GM19467 (cell line): Measurements from ENCODE around the gene UQCC3.
"Not testable (repeated sequence)": the region's sequence is repeated elsewhere in the genome, so short reads cannot be mapped to it uniquely, and the experiment has no call there.

Experiments used
- ATAC-seq: cut with Tn5 transposase; IDR thresholded peaks from one replicate; pipeline ENCODE4 v1.9.1; 2021; ENCODE audit warnings: mild to moderate bottlenecking, moderate library complexity; ENCODE audit not compliant: unreplicated experiment

UQCC3 gene

GRCh38 chr11:62694455-62695167 is 23.1 kb downstream of the UQCC3 start:
- ATAC-seq: no peak

- no peak for ATAC-seq
Observed at GRCh38 chr11:62702246-62702645, 30.8 kb downstream of the UQCC3 start.

DNA sequence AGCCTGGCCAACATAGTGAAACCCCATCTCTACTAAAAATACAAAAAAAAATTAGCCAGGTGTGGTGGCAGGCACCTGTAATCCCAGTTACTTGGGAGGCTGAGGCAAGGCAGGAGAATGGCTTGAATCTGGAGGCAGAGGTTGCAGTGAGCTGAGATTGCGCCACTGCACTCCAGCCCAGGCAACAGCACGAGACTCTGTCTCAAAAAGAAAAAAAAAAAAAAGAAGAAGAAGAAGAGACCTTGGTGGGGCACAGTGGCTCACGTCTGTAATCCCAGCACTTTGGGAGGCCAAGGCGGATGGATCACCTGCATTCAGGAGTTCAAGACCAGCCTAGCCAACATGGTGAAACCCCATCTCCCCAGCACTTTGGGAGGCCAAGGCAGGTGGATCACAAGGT is 32.4 kb downstream of the UQCC3 start:
- ATAC-seq: not testable (repeated sequence)

- ATAC-seq: no peak
Observed at GRCh38 chr11:62705413-62705812, 33.9 kb downstream of the UQCC3 start.

DNA sequence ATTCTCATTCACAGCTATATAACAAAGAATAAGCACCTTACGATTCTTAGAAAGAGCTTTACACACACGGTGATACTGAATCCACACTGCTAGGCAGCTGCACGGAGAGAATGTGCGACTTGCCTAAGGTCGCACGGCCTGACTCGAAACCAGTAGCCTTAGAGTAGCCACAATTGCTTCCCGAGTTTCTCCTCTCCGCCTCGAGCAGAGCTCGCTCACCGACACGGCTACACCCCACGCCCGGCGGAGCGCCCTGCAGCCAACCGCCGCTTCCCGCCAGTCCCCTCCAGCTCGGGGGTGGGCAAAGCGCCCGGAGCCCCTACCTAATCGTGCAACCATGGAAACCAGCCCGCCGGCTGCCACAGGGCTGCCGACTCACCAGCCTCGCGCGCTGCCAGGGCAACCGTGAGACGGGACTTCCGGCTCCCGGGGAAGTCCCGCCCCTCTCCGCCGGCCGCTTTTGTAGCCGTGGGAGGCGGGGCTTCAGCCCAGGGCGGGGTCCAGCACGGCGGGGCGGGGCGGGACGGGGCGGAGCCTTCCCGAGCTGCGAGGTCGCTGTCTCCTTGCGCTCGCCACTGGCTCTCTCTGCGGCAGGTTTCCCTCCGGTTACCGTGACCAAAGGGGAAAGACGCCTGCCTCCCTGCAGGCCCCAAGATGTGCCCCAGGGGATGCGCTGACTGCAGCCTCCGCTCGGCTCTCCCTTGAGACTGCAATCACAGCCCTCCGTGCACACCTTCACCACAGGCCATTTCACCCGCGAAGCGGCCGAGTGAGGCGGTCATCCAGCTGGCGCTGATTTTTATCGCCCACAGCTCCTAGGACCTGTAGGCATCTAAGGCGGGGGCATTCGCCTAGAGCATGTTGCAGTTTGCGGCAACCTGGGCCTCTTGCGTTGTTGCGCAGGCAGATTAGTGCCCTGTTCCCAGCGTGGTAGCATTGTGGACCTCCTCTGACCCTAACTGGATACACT is 34.7 kb downstream of the UQCC3 start:
- peak; percentile 48 for ATAC-seq

- ATAC-seq: no peak
Observed at GRCh38 chr11:62706850-62707247, 35.4 kb downstream of the UQCC3 start.

- no peak for ATAC-seq
Observed at GRCh38 chr11:62707277-62707861, 35.9 kb downstream of the UQCC3 start, which contains the start of the genes BSCL2 and GNG3. Gene BSCL2, minus strand, starts transcription at chr11:62707424. Its CDS starts 229 bp downstream, at chr11:62707195. Gene GNG3, plus strand, starts transcription at chr11:62707676. Its CDS starts 620 bp downstream, at chr11:62708296.

- ATAC-seq: no peak
Observed at GRCh38 chr11:62708392-62708791, 36.9 kb downstream of the UQCC3 start.

GRCh38 chr11:62708793-62709192 is 37.3 kb downstream of the UQCC3 start:
- no peak for ATAC-seq

DNA sequence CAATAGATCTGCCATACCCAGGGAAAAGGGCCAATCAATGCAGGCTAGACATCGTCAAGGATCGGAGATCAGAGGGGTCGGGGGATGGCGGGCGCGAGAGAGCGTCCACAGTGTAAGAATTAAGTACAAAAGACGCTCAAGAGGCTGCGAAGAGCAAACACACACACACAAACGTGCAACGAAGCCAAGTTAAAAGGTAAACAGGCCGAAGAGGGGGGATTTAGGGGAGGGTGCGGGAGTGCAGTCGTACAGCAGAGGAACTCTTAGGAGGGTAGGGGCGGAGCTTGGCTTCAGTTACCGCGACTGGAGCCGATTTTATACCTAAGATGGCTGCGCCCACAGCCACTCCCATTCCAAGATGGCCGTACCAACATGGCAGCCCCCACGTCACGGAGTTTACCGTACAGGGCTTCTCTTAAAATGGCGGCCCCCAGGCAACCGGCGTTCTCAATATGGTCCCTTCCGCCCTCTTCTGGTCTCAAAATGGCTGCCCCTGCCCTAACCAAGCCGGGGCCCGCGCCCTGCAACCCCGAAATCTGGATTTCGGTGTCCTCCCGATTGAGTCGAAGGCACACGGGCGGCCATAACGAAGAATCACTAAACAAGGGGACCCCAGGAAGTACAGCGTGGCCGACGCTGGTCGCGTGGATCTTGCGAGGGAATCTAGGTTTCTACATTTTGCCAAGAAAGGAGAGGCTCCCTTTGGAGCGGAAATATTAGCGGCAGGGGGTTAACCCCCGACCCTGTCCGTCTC is 38.0 kb downstream of the UQCC3 start:
- ATAC-seq: peak; percentile 60

DNA sequence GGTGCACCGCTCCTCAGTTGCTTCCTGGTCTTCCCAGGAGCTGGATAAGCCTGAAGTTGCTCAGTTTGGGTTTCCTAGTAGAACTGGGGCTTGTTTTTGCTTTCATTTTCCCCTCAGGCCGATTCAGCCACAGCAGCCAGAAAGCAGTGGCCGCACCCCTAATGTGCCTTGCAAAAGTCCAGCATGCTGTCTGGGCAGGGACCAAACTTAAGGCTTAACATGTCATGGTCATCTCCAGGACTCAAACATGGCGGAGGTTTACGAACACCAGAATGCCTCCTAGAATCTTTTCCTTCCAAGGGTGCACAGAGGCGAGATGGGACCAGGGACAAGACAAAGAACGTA is 38.5 kb downstream of the UQCC3 start:
- ATAC-seq: no peak

- no peak for ATAC-seq
Observed at GRCh38 chr11:62712276-62712812, 40.9 kb downstream of the UQCC3 start.

- no peak for ATAC-seq
Observed at GRCh38 chr11:62712861-62713260, 41.4 kb downstream of the UQCC3 start.

GRCh38 chr11:62713343-62713742 is 41.9 kb downstream of the UQCC3 start:
- no peak for ATAC-seq

DNA sequence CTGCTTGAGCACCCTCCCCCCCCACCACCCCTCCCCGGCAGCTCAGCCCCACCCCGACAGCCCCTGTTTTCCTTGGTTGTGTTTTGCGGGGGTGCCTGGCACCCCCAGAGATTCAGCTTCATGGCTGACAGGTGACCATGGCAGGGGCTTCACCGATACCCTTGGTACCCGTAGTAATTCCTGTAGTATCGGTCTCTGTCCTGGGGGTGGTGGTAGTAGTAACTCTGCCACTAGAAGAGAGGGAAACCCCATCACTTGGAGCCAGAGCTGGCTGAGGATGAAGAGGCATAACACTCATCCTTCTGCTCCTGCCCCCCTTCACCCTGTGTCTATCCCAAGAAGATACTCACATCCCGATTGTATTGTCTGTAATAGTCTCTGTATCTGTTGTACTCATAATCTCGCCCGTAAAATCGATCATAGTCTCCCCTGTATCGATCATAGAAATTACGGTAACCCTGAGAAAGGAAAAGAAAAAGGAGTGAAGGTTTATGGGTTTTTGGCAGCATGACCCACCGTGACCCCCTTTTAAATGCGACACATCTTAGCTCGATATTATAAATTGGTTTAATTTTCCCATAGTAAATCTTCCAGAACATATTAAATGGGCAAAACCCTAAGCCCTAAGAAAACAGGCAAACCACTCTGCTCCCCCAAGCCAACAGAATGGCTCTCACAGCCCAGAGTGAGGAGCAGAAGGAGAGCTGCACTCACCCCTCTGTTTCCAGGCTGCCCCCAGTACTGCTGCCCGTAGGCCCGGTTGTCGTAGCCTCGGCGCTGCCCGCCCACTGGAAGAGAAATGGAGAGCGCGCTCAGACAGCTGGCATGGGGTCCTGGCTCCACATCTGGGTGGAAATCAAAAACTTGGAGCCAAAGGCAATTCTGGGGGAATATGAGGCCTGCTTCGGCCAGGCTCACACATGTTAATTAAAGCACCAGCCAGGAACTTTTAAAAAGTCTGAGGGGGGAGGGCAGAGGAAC is 44.0 kb downstream of the UQCC3 start:
- no peak for ATAC-seq

GRCh38 chr11:62716206-62716605 is 44.7 kb downstream of the UQCC3 start:
- ATAC-seq: no peak

DNA sequence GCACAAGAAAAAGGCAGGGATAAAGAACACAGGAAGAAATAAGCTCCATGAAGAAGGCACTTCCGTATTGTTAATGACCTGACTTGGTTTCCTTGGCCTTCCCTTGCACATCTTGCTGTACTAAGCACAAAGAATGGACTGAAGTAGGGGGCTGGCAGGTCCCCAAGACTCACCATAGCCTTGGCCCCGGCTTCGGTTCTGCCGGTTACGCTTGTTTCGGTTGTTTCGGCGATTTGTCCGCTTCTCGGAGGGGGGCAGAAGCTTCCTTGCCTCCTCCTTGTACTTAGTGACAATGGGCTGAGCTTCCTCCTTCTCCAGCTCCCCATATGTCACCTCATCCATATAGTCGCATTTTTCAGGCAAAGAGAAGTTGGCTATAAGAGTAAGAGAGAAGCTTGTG is 45.3 kb downstream of the UQCC3 start:
- no peak for ATAC-seq

DNA sequence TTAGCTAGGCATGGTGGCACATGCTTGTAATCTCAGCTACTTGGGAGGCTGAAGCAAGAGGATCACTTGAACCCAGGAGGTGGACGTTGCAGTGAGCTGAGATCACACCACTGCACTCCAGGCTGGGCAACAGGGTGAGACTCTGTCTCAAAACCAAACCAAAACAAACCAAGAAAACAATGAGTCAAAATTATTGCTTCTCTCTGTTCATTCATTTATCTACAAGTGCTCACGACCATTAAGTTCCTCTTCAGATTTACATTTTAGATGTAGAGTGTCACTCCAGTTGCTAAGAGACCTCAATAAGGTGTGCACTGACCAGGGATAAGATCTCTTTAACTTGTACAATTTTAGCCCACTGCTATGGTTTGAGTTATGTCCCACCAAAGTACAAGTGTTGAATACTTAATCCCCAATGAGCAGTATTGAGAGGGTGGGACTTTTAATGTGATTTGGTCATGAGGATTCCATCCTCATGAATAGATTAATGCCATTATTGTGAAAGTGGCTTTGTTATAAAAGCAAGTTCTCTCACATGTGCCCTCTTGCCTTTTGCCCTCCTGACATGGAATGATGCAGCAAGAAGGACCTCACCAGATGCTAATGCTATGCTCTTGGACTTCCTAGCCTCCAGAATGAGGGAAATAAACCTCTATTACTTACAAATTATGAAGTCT is 48.0 kb downstream of the UQCC3 start:
- no peak for ATAC-seq

GRCh38 chr11:62721994-62722393 is 50.5 kb downstream of the UQCC3 start:
- ATAC-seq: no peak
